GM23338 (cell line): Measurements from ENCODE around the gene MEST. TPM values are rescaled to one million over a fixed set of nuclear protein-coding genes. Genes with fewer than 3 reads are reported as not detected.

Experiments
- ATAC-seq: fragments of 200-7000 bp; cut with Tn5 transposase; 3 replicates; pipeline ENCODE4 v1.9.1; 2020
- DNase-seq: peaks from one replicate; pipeline ENCODE4 v3.0.0-alpha.2; 2015; ENCODE audit warnings: low spot score
- H2AFZ ChIP-seq: fragments of 200-600 bp; sonication (generic); 2 replicates; pipeline ENCODE4 v1.8.0; 2016; ENCODE audit warnings: antibody characterized with exemption, mild to moderate bottlenecking, moderate library complexity
- H3F3A ChIP-seq: fragments of 200-600 bp; sonication (generic); replicated peaks from 2 replicates; pipeline ENCODE4 v1.8.0; 2017; ENCODE audit warnings: antibody characterized with exemption, mixed run types, low read depth
- H3K27ac ChIP-seq: fragments of 200-600 bp; sonication (generic); 2 replicates; pipeline ENCODE4 v1.6.1; 2016; ENCODE audit warnings: low read depth
- H3K27me3 ChIP-seq: fragments of 200-600 bp; sonication (generic); 2 replicates; pipeline ENCODE4 v1.8.0; 2016; ENCODE audit warnings: mild to moderate bottlenecking, mixed run types, moderate library complexity; ENCODE audit not compliant: insufficient read depth
- H3K36me3 ChIP-seq: fragments of 200-600 bp; sonication (generic); 2 replicates; pipeline ENCODE4 v1.8.0; 2016; ENCODE audit warnings: mild to moderate bottlenecking; ENCODE audit not compliant: insufficient read depth
- H3K4me1 ChIP-seq: fragments of 200-600 bp; sonication (generic); 2 replicates; pipeline ENCODE4 v1.8.0; 2016; ENCODE audit warnings: mild to moderate bottlenecking, moderate library complexity; ENCODE audit not compliant: insufficient read depth
- H3K4me2 ChIP-seq: fragments of 200-600 bp; sonication (generic); 2 replicates; pipeline ENCODE4 v1.7.1; 2017; ENCODE audit warnings: mixed run types
- H3K4me3 ChIP-seq: fragments of 200-600 bp; sonication (generic); 2 replicates; pipeline ENCODE4 v1.6.1; 2016; ENCODE audit warnings: mixed run types
- H3K79me2 ChIP-seq: fragments of 200-600 bp; sonication (generic); replicated peaks from 2 replicates; pipeline ENCODE4 v1.8.0; 2017; ENCODE audit warnings: mild to moderate bottlenecking; ENCODE audit not compliant: insufficient read depth
- H3K9me2 ChIP-seq: fragments of 200-600 bp; sonication (generic); 2 replicates; pipeline ENCODE4 v1.8.0; 2017; ENCODE audit not compliant: insufficient read depth
- H4K20me1 ChIP-seq: fragments of 200-600 bp; sonication (generic); replicated peaks from 2 replicates; pipeline ENCODE4 v1.8.0; 2017; ENCODE audit warnings: mild to moderate bottlenecking; ENCODE audit not compliant: insufficient read depth
- H3K27ac Mint-ChIP-seq: 2 replicates; pipeline ENCODE4 v1.8.0; 2020; ENCODE audit warnings: inconsistent platforms, mild to moderate bottlenecking, moderate library complexity, mixed read lengths
- H3K27me3 Mint-ChIP-seq: 3 replicates; pipeline ENCODE4 v1.8.0; 2022; ENCODE audit warnings: low read depth, mild to moderate bottlenecking, moderate library complexity, mixed read lengths, inconsistent platforms; ENCODE audit not compliant: insufficient read depth, poor library complexity
- H3K36me3 Mint-ChIP-seq: 3 replicates; pipeline ENCODE4 v1.8.0; 2021; ENCODE audit warnings: low read depth, mild to moderate bottlenecking, inconsistent platforms, moderate library complexity, mixed read lengths
- H3K4me1 Mint-ChIP-seq: 3 replicates; pipeline ENCODE4 v1.8.0; 2020; ENCODE audit warnings: mild to moderate bottlenecking, inconsistent platforms, mixed read lengths
- H3K4me3 Mint-ChIP-seq: 3 replicates; pipeline ENCODE4 v1.8.0; 2021; ENCODE audit warnings: moderate library complexity, mild to moderate bottlenecking, inconsistent platforms, mixed read lengths
- H3K9me3 Mint-ChIP-seq: 3 replicates; pipeline ENCODE4 v1.8.0; 2020; ENCODE audit warnings: moderate library complexity, mild to moderate bottlenecking, inconsistent platforms, mixed read lengths
- CREB1 ChIP-seq: fragments of 250-450 bp; sonication (Bioruptor Pico); IDR thresholded peaks from 2 replicates; pipeline ENCODE4 v1.5.0; 2020; ENCODE audit warnings: low read depth, mild to moderate bottlenecking, moderate library complexity
- CTCF ChIP-seq, 2 experiments: fragments of 200-600 bp in 1 of 2; sonication (generic) in 1 of 2; conservative IDR thresholded peaks; 2 replicates each; pipeline versions ENCODE4 v1.5.1 to v1.6.1; 2016 to 2017; ENCODE audit warnings: antibody characterized with exemption in 2 of 2, low read depth in 2 of 2, mild to moderate bottlenecking in 2 of 2, moderate library complexity in 1 of 2
- EZH2 ChIP-seq: fragments of 200-600 bp; sonication (generic); IDR thresholded peaks from one replicate; pipeline ENCODE4 v1.8.0; 2017; ENCODE audit warnings: antibody characterized with exemption, mild to moderate bottlenecking, low read depth; ENCODE audit not compliant: unreplicated experiment
- EZH2phosphoT487 ChIP-seq: fragments of 200-600 bp; sonication (generic); IDR thresholded peaks from one replicate; pipeline ENCODE4 v1.8.1; 2018; ENCODE audit warnings: antibody characterized with exemption; ENCODE audit not compliant: unreplicated experiment
- JUNB ChIP-seq: IDR thresholded peaks from one replicate; pipeline ENCODE4 v1.6.1; 2016; ENCODE audit warnings: antibody characterized with exemption; ENCODE audit not compliant: unreplicated experiment
- NANOG ChIP-seq: IDR thresholded peaks from 2 replicates; pipeline ENCODE4 v1.6.1; 2016; ENCODE audit warnings: antibody characterized with exemption, borderline replicate concordance
- POLR2AphosphoS5 ChIP-seq: IDR thresholded peaks from 2 replicates; pipeline ENCODE4 v1.6.1; 2016; ENCODE audit warnings: antibody characterized with exemption, low read depth
- STAT1 ChIP-seq: IDR thresholded peaks from one replicate; pipeline ENCODE4 v1.6.1; 2016; ENCODE audit warnings: antibody characterized with exemption; ENCODE audit not compliant: unreplicated experiment
- ZNF114 ChIP-seq: fragments of 250-450 bp; sonication (Bioruptor Pico); IDR thresholded peaks from 2 replicates; pipeline ENCODE4 v1.5.0; 2020; ENCODE audit warnings: mild to moderate bottlenecking, moderate library complexity
- ZNF331 ChIP-seq: fragments of 250-450 bp; sonication (Bioruptor Pico); IDR thresholded peaks from 2 replicates; pipeline ENCODE4 v1.5.0; 2020; ENCODE audit warnings: low read depth, mild to moderate bottlenecking, moderate library complexity
- ZNF462 ChIP-seq: fragments of 250-450 bp; sonication (Bioruptor Pico); IDR thresholded peaks from 2 replicates; pipeline ENCODE4 v1.5.0; 2020; ENCODE audit warnings: mild to moderate bottlenecking, moderate library complexity
- polyA plus RNA-seq: library from polyadenylated mRNA; unstranded; fragments of >200 nt; fragmentation: Nextera tagmentation; extraction: Ambion mirVana; gene quantifications from 2 replicates; pipeline ENCODE4 v1.2.1, GENCODE V29; 2016
- total RNA-seq: library from RNA; depleted of rRNA; stranded (reverse); fragments of >200 nt; shearing (Covaris generic); gene quantifications from 2 replicates; pipeline ENCODE4 v1.2.3, GENCODE V29; 2014
- TF ChIP-seq, protein P1 (sequence below): IDR thresholded peaks from 2 replicates; pipeline ENCODE4 v1.6.1; 2016; ENCODE audit warnings: antibody characterized with exemption
- TF ChIP-seq, protein P2 (sequence below): IDR thresholded peaks from one replicate; pipeline ENCODE4 v1.6.1; 2018; ENCODE audit warnings: antibody characterized with exemption; ENCODE audit not compliant: unreplicated experiment

MEST gene
- total and polyA plus RNA-seq, 2 experiments from 2014 or later, result 167 to 229 TPM

DNA sequence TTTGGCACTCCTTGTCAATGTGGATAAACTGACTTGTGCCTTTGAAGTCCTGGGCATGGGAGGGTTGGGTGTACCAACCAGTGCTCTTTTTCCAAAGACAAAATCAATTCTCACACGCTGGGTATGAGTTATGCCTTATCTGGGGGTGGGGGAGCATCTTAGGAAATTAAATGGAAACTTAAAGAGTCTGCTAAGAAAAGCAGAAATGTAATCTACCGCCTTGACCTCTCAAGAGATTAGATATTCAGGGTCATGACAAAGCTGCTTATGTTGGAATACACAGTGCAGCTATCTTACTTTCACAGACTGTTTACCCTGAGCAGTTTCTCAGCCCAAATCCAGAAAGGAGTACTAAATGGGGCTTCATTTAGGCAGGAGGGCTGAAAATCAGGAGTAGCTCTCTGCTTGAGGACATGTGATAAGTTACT lies 2.6 kb downstream of the MEST start:
- TF ChIP-seq ZNF462 (no peak), NANOG (no peak), EZH2 (no peak), JUNB (no peak), EZH2phosphoT487 (no peak), CTCF (conservative IDR thresholded peaks at IDR 0.05; ENCODE audit: low read depth in 2 of 2) (no peak), POLR2AphosphoS5 (no peak), ZNF331 (CRISPR knock-in tag) (no peak), STAT1 (no peak), ZNF114 (CRISPR knock-in tag) (no peak), CREB1 (CRISPR knock-in tag) (no peak)
- TF ChIP-seq, protein P1, sequence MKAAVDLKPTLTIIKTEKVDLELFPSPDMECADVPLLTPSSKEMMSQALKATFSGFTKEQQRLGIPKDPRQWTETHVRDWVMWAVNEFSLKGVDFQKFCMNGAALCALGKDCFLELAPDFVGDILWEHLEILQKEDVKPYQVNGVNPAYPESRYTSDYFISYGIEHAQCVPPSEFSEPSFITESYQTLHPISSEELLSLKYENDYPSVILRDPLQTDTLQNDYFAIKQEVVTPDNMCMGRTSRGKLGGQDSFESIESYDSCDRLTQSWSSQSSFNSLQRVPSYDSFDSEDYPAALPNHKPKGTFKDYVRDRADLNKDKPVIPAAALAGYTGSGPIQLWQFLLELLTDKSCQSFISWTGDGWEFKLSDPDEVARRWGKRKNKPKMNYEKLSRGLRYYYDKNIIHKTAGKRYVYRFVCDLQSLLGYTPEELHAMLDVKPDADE, result no peak
- TF ChIP-seq, protein P2, sequence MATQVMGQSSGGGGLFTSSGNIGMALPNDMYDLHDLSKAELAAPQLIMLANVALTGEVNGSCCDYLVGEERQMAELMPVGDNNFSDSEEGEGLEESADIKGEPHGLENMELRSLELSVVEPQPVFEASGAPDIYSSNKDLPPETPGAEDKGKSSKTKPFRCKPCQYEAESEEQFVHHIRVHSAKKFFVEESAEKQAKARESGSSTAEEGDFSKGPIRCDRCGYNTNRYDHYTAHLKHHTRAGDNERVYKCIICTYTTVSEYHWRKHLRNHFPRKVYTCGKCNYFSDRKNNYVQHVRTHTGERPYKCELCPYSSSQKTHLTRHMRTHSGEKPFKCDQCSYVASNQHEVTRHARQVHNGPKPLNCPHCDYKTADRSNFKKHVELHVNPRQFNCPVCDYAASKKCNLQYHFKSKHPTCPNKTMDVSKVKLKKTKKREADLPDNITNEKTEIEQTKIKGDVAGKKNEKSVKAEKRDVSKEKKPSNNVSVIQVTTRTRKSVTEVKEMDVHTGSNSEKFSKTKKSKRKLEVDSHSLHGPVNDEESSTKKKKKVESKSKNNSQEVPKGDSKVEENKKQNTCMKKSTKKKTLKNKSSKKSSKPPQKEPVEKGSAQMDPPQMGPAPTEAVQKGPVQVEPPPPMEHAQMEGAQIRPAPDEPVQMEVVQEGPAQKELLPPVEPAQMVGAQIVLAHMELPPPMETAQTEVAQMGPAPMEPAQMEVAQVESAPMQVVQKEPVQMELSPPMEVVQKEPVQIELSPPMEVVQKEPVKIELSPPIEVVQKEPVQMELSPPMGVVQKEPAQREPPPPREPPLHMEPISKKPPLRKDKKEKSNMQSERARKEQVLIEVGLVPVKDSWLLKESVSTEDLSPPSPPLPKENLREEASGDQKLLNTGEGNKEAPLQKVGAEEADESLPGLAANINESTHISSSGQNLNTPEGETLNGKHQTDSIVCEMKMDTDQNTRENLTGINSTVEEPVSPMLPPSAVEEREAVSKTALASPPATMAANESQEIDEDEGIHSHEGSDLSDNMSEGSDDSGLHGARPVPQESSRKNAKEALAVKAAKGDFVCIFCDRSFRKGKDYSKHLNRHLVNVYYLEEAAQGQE, result no peak
- H3K27me3 Mint-ChIP-seq, result peaks cover 11% of the 10 kb centered on the region
- H3K27ac ChIP-seq, result no peak overlapping the region
- no peak overlapping the region for H3K4me3 Mint-ChIP-seq
- H3K9me2 ChIP-seq, result no peaks in the 10 kb centered on the region
- peaks cover 57% of the 10 kb centered on the region for H3K36me3 Mint-ChIP-seq
- H3K4me1 ChIP-seq, result peaks cover 17% of the 10 kb centered on the region
- H4K20me1 ChIP-seq, result peaks cover 15% of the 10 kb centered on the region
- H3K4me2 ChIP-seq, result no peak overlapping the region
- H3K27ac Mint-ChIP-seq, result peak overlapping the region; percentile 15
- ATAC-seq, result no peak
- peaks cover 58% of the 10 kb centered on the region for H3K79me2 ChIP-seq
- 0 out of 2 replicates have a peak, but pooled peaks cover under 1% of the 10 kb centered on the region for H3F3A ChIP-seq
- H3K27me3 ChIP-seq, result peaks cover 10% of the 10 kb centered on the region
- no peak overlapping the region for H3K4me3 ChIP-seq
- no peak for DNase-seq
- peaks cover 24% of the 10 kb centered on the region for H3K36me3 ChIP-seq
- H3K4me1 Mint-ChIP-seq, result peaks cover 26% of the 10 kb centered on the region
- H3K9me3 Mint-ChIP-seq, result peaks cover 18% of the 10 kb centered on the region
- H2AFZ ChIP-seq, result no peak overlapping the region
